Cerebellar nuclear complex (tissue), 1 donor: Measurements from ENCODE around the gene CADPS2.

ENCODE experiments used
- DNase-seq, 2 experiments: peaks; one replicate each; lab custom pipeline; 2025; lab: John Stamatoyannopoulos, UW

CADPS2 gene

GRCh38 chr7:122310119-122311021 is 575.9 kb downstream of the CADPS2 start:
- DNase-seq, result no peak

GRCh38 chr7:122309421-122309820 is 576.8 kb downstream of the CADPS2 start:
- no peak for DNase-seq

- no peak for DNase-seq
Measured at GRCh38 chr7:122307228-122307621, 579.0 kb downstream of the CADPS2 start.

- DNase-seq, result no peak
Measured at GRCh38 chr7:122306320-122307227, 579.7 kb downstream of the CADPS2 start.

GRCh38 chr7:122305475-122306319 is 580.6 kb downstream of the CADPS2 start:
- no peak for DNase-seq

GRCh38 chr7:122304996-122305421 is 581.3 kb downstream of the CADPS2 start:
- DNase-seq, result no peak

GRCh38 chr7:122304319-122304975 is 581.8 kb downstream of the CADPS2 start, which contains the start of gene FEZF1:
TSS of gene FEZF1 (minus strand) at chr7:122304750. CDS start at chr7:122304437, 313 bp downstream.
- DNase-seq, result no peak

- DNase-seq, result no peak
Measured at GRCh38 chr7:122303531-122304318, 582.5 kb downstream of the CADPS2 start.

GRCh38 chr7:122302761-122303530 is 583.3 kb downstream of the CADPS2 start:
- no peak for DNase-seq

- no peak for DNase-seq
Measured at GRCh38 chr7:122301858-122302760, 584.2 kb downstream of the CADPS2 start.

GRCh38 chr7:122300956-122301833 is 585.1 kb downstream of the CADPS2 start:
- DNase-seq, result no peak

- no peak for DNase-seq
Measured at GRCh38 chr7:122300211-122300932, 585.9 kb downstream of the CADPS2 start.

GRCh38 chr7:122299624-122300210 is 586.5 kb downstream of the CADPS2 start:
- DNase-seq, result no peak

- no peak for DNase-seq
Measured at GRCh38 chr7:122298618-122299017, 587.6 kb downstream of the CADPS2 start.

- no peak for DNase-seq
Measured at GRCh38 chr7:122298131-122298530, 588.1 kb downstream of the CADPS2 start.

- DNase-seq, result no peak
Measured at GRCh38 chr7:122291189-122291588, 595.1 kb downstream of the CADPS2 start.
